Amniotic epithelial cell (primary cell): ENCODE measurements around the gene MEGF11.
"Not testable (repeated sequence)": the region's sequence is repeated elsewhere in the genome, so short reads cannot be mapped to it uniquely, and the experiment has no call there.

Source experiments
- DNase-seq: peaks from one replicate; pipeline ENCODE4 v3.0.0-alpha.2; 2010; ENCODE audit warnings: low read depth

Gene MEGF11

GRCh38 chr15:65883571-65883970 lies 370.0 kb downstream of the MEGF11 start:
- no peak for DNase-seq

- DNase-seq: no peak
These were observed 371.6 kb downstream of the MEGF11 start for GRCh38 chr15:65881766-65882434.

GRCh38 chr15:65877749-65878148 lies 375.8 kb downstream of the MEGF11 start:
- DNase-seq: peak; percentile 92

GRCh38 chr15:65875458-65875857 lies 378.1 kb downstream of the MEGF11 start:
- peak; percentile 25 for DNase-seq

GRCh38 chr15:65873256-65873655 lies 380.3 kb downstream of the MEGF11 start:
- DNase-seq: peak; percentile 20

- peak; percentile 26 for DNase-seq
These were observed 381.0 kb downstream of the MEGF11 start for GRCh38 chr15:65872596-65872995.

GRCh38 chr15:65871886-65872285 lies 381.7 kb downstream of the MEGF11 start:
- DNase-seq: not testable (repeated sequence)

- DNase-seq: peak; percentile 87
These were observed 382.5 kb downstream of the MEGF11 start for GRCh38 chr15:65870889-65871533.

- DNase-seq: peak; percentile 39
These were observed 383.3 kb downstream of the MEGF11 start for GRCh38 chr15:65869954-65870871.

GRCh38 chr15:65869126-65869953 lies 384.2 kb downstream of the MEGF11 start, which contains the start of gene RAB11A:
TSS of gene RAB11A (plus strand) at chr15:65869491. CDS start at chr15:65869586, 95 bp downstream.
- peak; percentile 93 for DNase-seq

- DNase-seq: no peak
These were observed 384.9 kb downstream of the MEGF11 start for GRCh38 chr15:65868546-65869125.

- not testable (repeated sequence) for DNase-seq
These were observed 385.6 kb downstream of the MEGF11 start for GRCh38 chr15:65867933-65868332.

- no peak for DNase-seq
These were observed 386.3 kb downstream of the MEGF11 start for GRCh38 chr15:65867244-65867643.

GRCh38 chr15:65863106-65863505 lies 390.4 kb downstream of the MEGF11 start:
- no peak for DNase-seq

- peak; percentile 85 for DNase-seq
These were observed 390.9 kb downstream of the MEGF11 start for GRCh38 chr15:65862682-65863081.

GRCh38 chr15:65857718-65858402 lies 395.7 kb downstream of the MEGF11 start:
- DNase-seq: no peak

- DNase-seq: peak; percentile 49
These were observed 396.6 kb downstream of the MEGF11 start for GRCh38 chr15:65856821-65857455.

- DNase-seq: no peak
These were observed 401.6 kb downstream of the MEGF11 start for GRCh38 chr15:65851981-65852380.

GRCh38 chr15:65847989-65848388 lies 405.6 kb downstream of the MEGF11 start:
- DNase-seq: no peak
